PC-3 (cell line): ENCODE measurements around the gene RASAL2. TPM values are rescaled to one million over a fixed set of nuclear protein-coding genes. Genes with fewer than 3 reads are reported as not detected.

Source experiments
- ATAC-seq: fragments of 200-7000 bp; cut with Tn5 transposase; 2 replicates; pipeline ENCODE4 v1.9.1; 2020; ENCODE audit warnings: mild to moderate bottlenecking, moderate library complexity
- BruUV-seq: library from RNA; stranded (reverse); fragments of 400-500 nt; replicated peaks from 2 replicates; lab custom pipeline; 2021; lab: Mats Ljungman, UMichigan
- CTCF ChIA-PET: fragments of 300-600 bp; sonication (Branson Sonifier 250); formaldehyde crosslinking; loops from one replicate; lab custom pipeline; 2022; ENCODE audit warnings: antibody characterized with exemption; lab: Charles Lee
- POLR2A ChIA-PET: fragments of 300-600 bp; sonication (Branson Sonifier 250); formaldehyde crosslinking; loops from one replicate; lab custom pipeline; 2022; ENCODE audit warnings: antibody characterized with exemption; ENCODE audit not compliant: unreplicated experiment; lab: Charles Lee
- DNase-seq: peaks from one replicate; pipeline ENCODE4 v3.0.0-alpha.2; 2015
- H2AFZ ChIP-seq: fragments of 300-600 bp; sonication (generic); 2 replicates; pipeline ENCODE4 v1.6.0; 2016; ENCODE audit warnings: antibody characterized with exemption, low read length
- H3F3A ChIP-seq: fragments of 300-600 bp; sonication (generic); one replicate; pipeline ENCODE4 v1.6.0; 2017; ENCODE audit warnings: antibody characterized with exemption, low read length, control low read depth, mild to moderate bottlenecking; ENCODE audit not compliant: unreplicated experiment
- H3K27ac ChIP-seq: fragments of 300-600 bp; sonication (generic); 2 replicates; pipeline ENCODE4 v1.5.1; 2016; ENCODE audit warnings: mild to moderate bottlenecking, low read length
- H3K27me3 ChIP-seq: fragments of 300-600 bp; sonication (generic); 2 replicates; pipeline ENCODE4 v1.6.1; 2016; ENCODE audit warnings: low read length, mixed read lengths
- H3K36me3 ChIP-seq: fragments of 300-600 bp; sonication (generic); 2 replicates; pipeline ENCODE4 v1.6.1; 2016; ENCODE audit warnings: low read depth, mixed run types, low read length, mixed read lengths
- H3K4me1 ChIP-seq: fragments of 300-600 bp; sonication (generic); 2 replicates; pipeline ENCODE4 v1.5.1; 2016; ENCODE audit warnings: low read length; ENCODE audit not compliant: insufficient read depth
- H3K4me2 ChIP-seq: fragments of 300-600 bp; sonication (generic); 2 replicates; pipeline ENCODE4 v1.6.0; 2016; ENCODE audit warnings: low read length
- H3K4me3 ChIP-seq: fragments of 300-600 bp; sonication (generic); 2 replicates; pipeline ENCODE4 v1.5.1; 2016; ENCODE audit warnings: mild to moderate bottlenecking, low read length, mixed read lengths
- H3K79me2 ChIP-seq: fragments of 300-600 bp; sonication (generic); 2 replicates; pipeline ENCODE4 v1.6.1; 2017; ENCODE audit warnings: low read length, mixed read lengths
- H3K9ac ChIP-seq: fragments of 300-600 bp; sonication (generic); 2 replicates; pipeline ENCODE4 v1.6.0; 2016; ENCODE audit warnings: mild to moderate bottlenecking, low read length
- H3K9me2 ChIP-seq: fragments of 300-600 bp; sonication (generic); replicated peaks from 2 replicates; pipeline ENCODE4 v1.6.1; 2016; ENCODE audit warnings: mixed run types, low read length, mixed read lengths
- H3K9me3 ChIP-seq: fragments of 300-600 bp; sonication (generic); 2 replicates; pipeline ENCODE4 v1.6.1; 2016; ENCODE audit warnings: low read length, mixed read lengths
- H4K20me1 ChIP-seq: fragments of 300-600 bp; sonication (generic); 2 replicates; pipeline ENCODE4 v1.6.1; 2016; ENCODE audit warnings: low read length, mixed read lengths
- CTCF ChIP-seq: fragments of 300-600 bp; sonication (generic); conservative IDR thresholded peaks from 2 replicates; pipeline ENCODE4 v1.5.1; 2017; ENCODE audit warnings: antibody characterized with exemption, low read depth, mild to moderate bottlenecking, low read length
- EZH2 ChIP-seq: fragments of 300-600 bp; sonication (generic); IDR thresholded peaks from one replicate; pipeline ENCODE4 v1.6.1; 2017; ENCODE audit warnings: antibody characterized with exemption, mild to moderate bottlenecking, low read length; ENCODE audit not compliant: unreplicated experiment
- EZH2phosphoT487 ChIP-seq: fragments of 300-600 bp; sonication (generic); IDR thresholded peaks from 2 replicates; pipeline ENCODE4 v1.6.1; 2018; ENCODE audit warnings: mild to moderate bottlenecking, antibody characterized with exemption, low read length, borderline replicate concordance
- intact Hi-C: fragments of 100-400 bp; cut with micrococcal nuclease; formaldehyde crosslinking; loops from 2 replicates; pipeline ENCODE4 v1.9.0; 2023
- total RNA-seq: library from RNA; depleted of rRNA; stranded (reverse); fragments of >200 nt; gene quantifications from 2 replicates; pipeline ENCODE4 v1.2.3, GENCODE V29; 2014

Gene RASAL2
- total RNA-seq, 1 experiment from 2014 or later = 7.9 TPM

GRCh38 chr1:178047403-178048093, 46.4 kb upstream of the RASAL2 start:
- ChIA-PET CTCF (no interaction called here), POLR2A (no interaction called here)
- no peaks in the 10 kb centered on the region for H3F3A ChIP-seq
- intact Hi-C loops = no loop called here
- H3K9me2 ChIP-seq = no peaks in the 10 kb centered on the region
- H3K4me3 ChIP-seq = no peak overlapping the region
- TF ChIP-seq CTCF (no peak), EZH2 (no peak), EZH2phosphoT487 (no peak)
- H3K36me3 ChIP-seq = no peaks in the 10 kb centered on the region
- no peak overlapping the region for H3K27ac ChIP-seq
- DNase-seq = no peak
- no TSS peak for BruUV-seq
- no peaks in the 10 kb centered on the region for H3K4me1 ChIP-seq
- no peaks in the 10 kb centered on the region for H3K79me2 ChIP-seq
- no peak for ATAC-seq
- no peak overlapping the region for H3K9ac ChIP-seq
- H3K4me2 ChIP-seq = no peak overlapping the region
- no peaks in the 10 kb centered on the region for H3K27me3 ChIP-seq
- no peak overlapping the region for H2AFZ ChIP-seq
- no peaks in the 10 kb centered on the region for H3K9me3 ChIP-seq
- H4K20me1 ChIP-seq = no peaks in the 10 kb centered on the region

GRCh38 chr1:178048426-178048825, 45.5 kb upstream of the RASAL2 start:
- ATAC-seq = no peak
- POLR2A ChIA-PET = no interaction called here

More at GRCh38 chr1:178048426-178048825, 45.5 kb upstream of the RASAL2 start:
- no peak overlapping the region for H3K27ac ChIP-seq
- H2AFZ ChIP-seq = no peak overlapping the region
- no peaks in the 10 kb centered on the region for H3K4me1 ChIP-seq
- no TSS peak for BruUV-seq
- no peaks in the 10 kb centered on the region for H4K20me1 ChIP-seq
- no peak overlapping the region for H3K4me2 ChIP-seq
- no peak for DNase-seq
- H3K27me3 ChIP-seq = no peaks in the 10 kb centered on the region
- intact Hi-C loops = no loop called here
- no peaks in the 10 kb centered on the region for H3F3A ChIP-seq
- CTCF ChIA-PET = no interaction called here
- H3K9ac ChIP-seq = no peak overlapping the region
- no peaks in the 10 kb centered on the region for H3K36me3 ChIP-seq
- TF ChIP-seq CTCF = no peak
- TF ChIP-seq EZH2phosphoT487 = no peak
- H3K9me3 ChIP-seq = no peaks in the 10 kb centered on the region
- H3K4me3 ChIP-seq = no peak overlapping the region
- H3K9me2 ChIP-seq = no peaks in the 10 kb centered on the region
- H3K79me2 ChIP-seq = no peaks in the 10 kb centered on the region
